Smooth muscle cell of the brain vasculature (primary cell): Measurements from ENCODE around the gene DCAF5.
"Not testable (repeated sequence)": the region's sequence is repeated elsewhere in the genome, so short reads cannot be mapped to it uniquely, and the experiment has no call there.

Experiments
- DNase-seq: peaks from one replicate; pipeline ENCODE4 v3.0.0-alpha.2; 2012; ENCODE audit warnings: low read depth, low spot score

Gene DCAF5

GRCh38 chr14:69044296-69044695 lies 108.6 kb downstream of the DCAF5 start:
- DNase-seq: no peak

- DNase-seq: no peak
These were observed 109.2 kb downstream of the DCAF5 start for GRCh38 chr14:69043596-69044260.

- no peak for DNase-seq
These were observed 110.0 kb downstream of the DCAF5 start for GRCh38 chr14:69042787-69043444.

GRCh38 chr14:69042299-69042698 lies 110.6 kb downstream of the DCAF5 start:
- DNase-seq: no peak

GRCh38 chr14:69041783-69042182 lies 111.1 kb downstream of the DCAF5 start:
- no peak for DNase-seq

GRCh38 chr14:69040353-69040752 lies 112.6 kb downstream of the DCAF5 start:
- no peak for DNase-seq

GRCh38 chr14:69039288-69039628 lies 113.7 kb downstream of the DCAF5 start:
- no peak for DNase-seq

GRCh38 chr14:69038455-69039287 lies 114.2 kb downstream of the DCAF5 start:
- DNase-seq: no peak

- no peak for DNase-seq
These were observed 115.0 kb downstream of the DCAF5 start for GRCh38 chr14:69037790-69038454.

GRCh38 chr14:69036757-69037506 lies 116.0 kb downstream of the DCAF5 start:
- DNase-seq: no peak

GRCh38 chr14:69034612-69035262 lies 118.2 kb downstream of the DCAF5 start:
- DNase-seq: no peak

GRCh38 chr14:69027242-69027913 lies 125.5 kb downstream of the DCAF5 start:
- no peak for DNase-seq

- DNase-seq: no peak
These were observed 129.9 kb downstream of the DCAF5 start for GRCh38 chr14:69023035-69023434.

- not testable (repeated sequence) for DNase-seq
These were observed 130.8 kb downstream of the DCAF5 start for GRCh38 chr14:69022093-69022492.

GRCh38 chr14:69017706-69018105 lies 135.2 kb downstream of the DCAF5 start:
- DNase-seq: no peak

- no peak for DNase-seq
These were observed 138.1 kb downstream of the DCAF5 start for GRCh38 chr14:69014829-69015259.

- DNase-seq: no peak
These were observed 138.8 kb downstream of the DCAF5 start for GRCh38 chr14:69013943-69014782.

GRCh38 chr14:69012256-69012953 lies 140.5 kb downstream of the DCAF5 start:
- DNase-seq: no peak

GRCh38 chr14:69010648-69011047 lies 142.3 kb downstream of the DCAF5 start:
- DNase-seq: no peak
